Testis (tissue), 2 donors: ENCODE data around the gene GRIN2C.

Source experiments
- POLR2A ChIP-seq: fragments of 450-650 bp; IDR thresholded peaks from one replicate; pipeline ENCODE4 v1.6.1; 2017; ENCODE audit warnings: antibody characterized with exemption, mild to moderate bottlenecking, moderate library complexity
- TF ChIP-seq, protein P1 (sequence below), 3 experiments: fragments of 450-650 bp in 2 of 3; fragments of 200-600 bp in 1 of 3; sonication (generic) in 1 of 3; IDR thresholded peaks; one replicate each; pipeline ENCODE4 v1.5.1; 2016 to 2019; ENCODE audit warnings: antibody characterized with exemption in 3 of 3, mild to moderate bottlenecking in 2 of 3, moderate library complexity in 1 of 3

DNA sequence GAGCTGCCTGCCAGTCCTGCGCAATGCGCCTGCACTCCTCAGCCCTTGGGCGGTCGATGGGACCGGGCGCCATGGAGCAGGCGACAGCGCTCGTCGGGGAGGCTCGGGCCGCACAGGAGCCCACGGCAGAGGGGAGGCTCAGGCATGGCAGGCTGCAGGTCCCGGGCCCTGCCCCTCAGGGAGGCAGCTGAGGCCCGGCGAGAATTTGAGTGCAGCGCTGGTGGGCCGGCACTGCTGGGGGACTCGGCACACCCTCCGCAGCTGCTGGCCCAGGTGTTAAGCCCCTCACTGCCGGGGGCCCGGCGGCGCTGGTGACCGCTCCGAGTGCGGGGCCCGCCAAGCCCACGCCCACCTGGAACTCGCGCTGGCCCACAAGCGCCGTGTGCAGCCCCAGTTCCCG is 47.3 kb upstream of the GRIN2C start:
- TF ChIP-seq, protein P1, sequence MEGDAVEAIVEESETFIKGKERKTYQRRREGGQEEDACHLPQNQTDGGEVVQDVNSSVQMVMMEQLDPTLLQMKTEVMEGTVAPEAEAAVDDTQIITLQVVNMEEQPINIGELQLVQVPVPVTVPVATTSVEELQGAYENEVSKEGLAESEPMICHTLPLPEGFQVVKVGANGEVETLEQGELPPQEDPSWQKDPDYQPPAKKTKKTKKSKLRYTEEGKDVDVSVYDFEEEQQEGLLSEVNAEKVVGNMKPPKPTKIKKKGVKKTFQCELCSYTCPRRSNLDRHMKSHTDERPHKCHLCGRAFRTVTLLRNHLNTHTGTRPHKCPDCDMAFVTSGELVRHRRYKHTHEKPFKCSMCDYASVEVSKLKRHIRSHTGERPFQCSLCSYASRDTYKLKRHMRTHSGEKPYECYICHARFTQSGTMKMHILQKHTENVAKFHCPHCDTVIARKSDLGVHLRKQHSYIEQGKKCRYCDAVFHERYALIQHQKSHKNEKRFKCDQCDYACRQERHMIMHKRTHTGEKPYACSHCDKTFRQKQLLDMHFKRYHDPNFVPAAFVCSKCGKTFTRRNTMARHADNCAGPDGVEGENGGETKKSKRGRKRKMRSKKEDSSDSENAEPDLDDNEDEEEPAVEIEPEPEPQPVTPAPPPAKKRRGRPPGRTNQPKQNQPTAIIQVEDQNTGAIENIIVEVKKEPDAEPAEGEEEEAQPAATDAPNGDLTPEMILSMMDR (IDR thresholded peaks at IDR 0.05) = no peak
- TF ChIP-seq POLR2A = no peak
